ENCODE results near the gene IQCK.

The IQCK gene

GRCh38 chr16:19842426-19843157, 124.5 kb downstream of the IQCK start:
- TF ChIP-seq EZH2phosphoT487 (IDR thresholded peaks at IDR 0.05; ENCODE audit: low read depth): no peak
- no peak for TF ChIP-seq CTCF (IDR thresholded peaks at IDR 0.05; ENCODE audit: low read depth, low read length)
- Histone ChIP-seq H3K9ac (ENCODE audit: low read length) (no peak overlapping the region), H3K36me3 (replicated peaks; ENCODE audit: low read depth, low read length) (no peaks in the 10 kb centered on the region), H3K79me2 (ENCODE audit: low read length) (no peaks in the 10 kb centered on the region), H3K4me2 (ENCODE audit: low read length) (no peak overlapping the region), H2AFZ (ENCODE audit: low read depth, low read length) (no peak overlapping the region), H3K4me1 (ENCODE audit: low read length) (peaks cover 12% of the 10 kb centered on the region), H3K9me3 (ENCODE audit: insufficient read depth, low read length) (no peaks in the 10 kb centered on the region), H3K27ac (ENCODE audit: low read length) (no peak overlapping the region), H3K27me3 (ENCODE audit: low read depth, low read length) (no peaks in the 10 kb centered on the region), H3K4me3 (ENCODE audit: low read length) (no peak overlapping the region), H4K20me1 (ENCODE audit: insufficient read depth, low read length) (no peaks in the 10 kb centered on the region)

GRCh38 chr16:19843371-19843770, 125.3 kb downstream of the IQCK start:
- TF ChIP-seq CTCF (IDR thresholded peaks at IDR 0.05; ENCODE audit: low read depth, low read length) (no peak), EZH2phosphoT487 (IDR thresholded peaks at IDR 0.05; ENCODE audit: low read depth) (no peak)
- H3K79me2 ChIP-seq (ENCODE audit: low read length): no peaks in the 10 kb centered on the region
- no peak overlapping the region for H3K9ac ChIP-seq (ENCODE audit: low read length)
- peaks cover 5% of the 10 kb centered on the region; the same call in 1 of the 2 replicates for H3K4me1 ChIP-seq (ENCODE audit: low read length)
- no peak overlapping the region for H3K4me3 ChIP-seq (ENCODE audit: low read length)
- H3K27me3 ChIP-seq (ENCODE audit: low read depth, low read length): no peaks in the 10 kb centered on the region
- no peaks in the 10 kb centered on the region for H3K9me3 ChIP-seq (ENCODE audit: insufficient read depth, low read length)
- H2AFZ ChIP-seq (ENCODE audit: low read depth, low read length): no peak overlapping the region
- H4K20me1 ChIP-seq (ENCODE audit: insufficient read depth, low read length): no peaks in the 10 kb centered on the region
- H3K36me3 ChIP-seq (replicated peaks; ENCODE audit: low read depth, low read length): no peaks in the 10 kb centered on the region
- H3K27ac ChIP-seq (ENCODE audit: low read length): no peak overlapping the region
- no peak overlapping the region for H3K4me2 ChIP-seq (ENCODE audit: low read length)

- H3K4me1 ChIP-seq (ENCODE audit: low read length): no peaks in the 10 kb centered on the region
- 0 out of 2 replicates have a peak, but pooled peaks cover 3% of the 10 kb centered on the region for H3K27me3 ChIP-seq (ENCODE audit: low read depth, low read length)
- no peak for TF ChIP-seq CTCF (IDR thresholded peaks at IDR 0.05; ENCODE audit: low read depth, low read length)
- TF ChIP-seq EZH2phosphoT487 (IDR thresholded peaks at IDR 0.05; ENCODE audit: low read depth): no peak
- H3K9me3 ChIP-seq (ENCODE audit: insufficient read depth, low read length): no peaks in the 10 kb centered on the region
- H3K79me2 ChIP-seq (ENCODE audit: low read length): no peaks in the 10 kb centered on the region
- no peaks in the 10 kb centered on the region for H4K20me1 ChIP-seq (ENCODE audit: insufficient read depth, low read length)
- H3K4me3 ChIP-seq (ENCODE audit: low read length): no peak overlapping the region
- H3K9ac ChIP-seq (ENCODE audit: low read length): no peak overlapping the region
- H3K27ac ChIP-seq (ENCODE audit: low read length): no peak overlapping the region
- H2AFZ ChIP-seq (ENCODE audit: low read depth, low read length): no peak overlapping the region
- H3K4me2 ChIP-seq (ENCODE audit: low read length): no peak overlapping the region
- H3K36me3 ChIP-seq (replicated peaks; ENCODE audit: low read depth, low read length): no peaks in the 10 kb centered on the region
These were observed 127.0 kb downstream of the IQCK start for GRCh38 chr16:19844945-19845641.

- Histone ChIP-seq H3K27me3 (ENCODE audit: low read depth, low read length) (0 out of 2 replicates have a peak, but pooled peaks cover 3% of the 10 kb centered on the region), H2AFZ (ENCODE audit: low read depth, low read length) (no peak overlapping the region), H4K20me1 (ENCODE audit: insufficient read depth, low read length) (no peaks in the 10 kb centered on the region), H3K79me2 (ENCODE audit: low read length) (no peaks in the 10 kb centered on the region), H3K27ac (ENCODE audit: low read length) (no peak overlapping the region), H3K36me3 (replicated peaks; ENCODE audit: low read depth, low read length) (no peaks in the 10 kb centered on the region), H3K4me2 (ENCODE audit: low read length) (no peak overlapping the region), H3K9me3 (ENCODE audit: insufficient read depth, low read length) (no peaks in the 10 kb centered on the region), H3K4me1 (ENCODE audit: low read length) (peaks cover 7% of the 10 kb centered on the region), H3K9ac (ENCODE audit: low read length) (no peak overlapping the region), H3K4me3 (ENCODE audit: low read length) (no peak overlapping the region)
- TF ChIP-seq CTCF (IDR thresholded peaks at IDR 0.05; ENCODE audit: low read depth, low read length): no peak
- TF ChIP-seq EZH2phosphoT487 (IDR thresholded peaks at IDR 0.05; ENCODE audit: low read depth): no peak
These were observed 128.4 kb downstream of the IQCK start for GRCh38 chr16:19846436-19846835.
